Uterus (tissue), 4 donors: ENCODE measurements around the gene PRRT3. TPM values are rescaled to one million over a fixed set of nuclear protein-coding genes. Genes with fewer than 3 reads are reported as not detected.
A peak's percentile ranks its signal among the peaks of the same experiment; 100 is the strongest.

ENCODE experiments used
- DNase-seq, 2 donors: peaks; one replicate each; pipeline ENCODE4 v3.0.0-alpha.2; 2019 to 2020
- H3K27ac ChIP-seq, 2 donors: fragments of 200-600 bp; sonication (generic); 1 replicate in 1 of 2; 2 replicates in 1 of 2; pipeline ENCODE4 v1.5.1; 2016 to 2018
- H3K27me3 ChIP-seq, 2 donors: fragments of 200-600 bp; sonication (generic); one replicate each; pipeline ENCODE4 v1.5.1; 2018 to 2019; ENCODE audit warnings: control low read depth in 1 of 2
- H3K36me3 ChIP-seq, 2 donors: fragments of 200-600 bp; sonication (generic); one replicate each; pipeline ENCODE4 v1.5.1; 2019; ENCODE audit warnings: control low read depth in 1 of 2
- H3K4me1 ChIP-seq, 2 donors: fragments of 200-600 bp; sonication (generic); one replicate each; pipeline ENCODE4 v1.5.1; 2018 to 2019; ENCODE audit warnings: control low read depth in 1 of 2
- H3K4me3 ChIP-seq, 2 donors: fragments of 200-600 bp; sonication (generic); 1 replicate in 1 of 2; 2 replicates in 1 of 2; pipeline ENCODE4 v1.5.1; 2018 to 2019; ENCODE audit warnings: mild to moderate bottlenecking in 1 of 2
- H3K9me3 ChIP-seq, 2 donors: fragments of 200-600 bp; sonication (generic); one replicate each; pipeline ENCODE4 v1.5.1; 2019; ENCODE audit warnings: control low read depth in 1 of 2
- CTCF ChIP-seq, 4 experiments: fragments of 200-600 bp in 2 of 4; fragments of 450-650 bp in 2 of 4; sonication (generic) in 2 of 4; IDR thresholded peaks; one replicate each; pipeline ENCODE4 v1.5.1; 2016 to 2019; ENCODE audit warnings: antibody characterized with exemption in 4 of 4, mild to moderate bottlenecking in 2 of 4, moderate library complexity in 1 of 4
- POLR2A ChIP-seq, 2 donors: fragments of 450-650 bp; IDR thresholded peaks; one replicate each; pipeline ENCODE4 v1.6.1; 2016; ENCODE audit warnings: antibody characterized with exemption in 2 of 2, mild to moderate bottlenecking in 1 of 2, moderate library complexity in 1 of 2
- intact Hi-C: fragments of 100-400 bp; cut with DNase I; formaldehyde crosslinking; loops from one replicate; pipeline ENCODE4 v1.15.1; 2023; ENCODE audit warnings: low total_unique reads
- total RNA-seq, 4 donors: library from RNA; depleted of rRNA in 3 of 4; stranded (reverse); fragments of >200 nt in 3 of 4; gene quantifications; one replicate each; pipeline versions ENCODE4 v1.1.0 to v1.2.4, GENCODE V29; 2014 to 2023
- donor health status: DM: yes; HTN: yes; CAD: no.

PRRT3 gene
- total RNA-seq, 4 donors from 2014 or later: 0.51 to 8.2 (median 2.2) TPM

- peak overlapping the region; percentile 45 to 54 for H3K4me3 ChIP-seq
- TF ChIP-seq POLR2A (IDR thresholded peaks at IDR 0.05): peak in 1 of 2 donors; percentile 31
- peak; percentile 18 to 83 (median 66) for TF ChIP-seq CTCF (IDR thresholded peaks at IDR 0.05)
- H3K27ac ChIP-seq: peak overlapping the region; percentile 72 to 84
- H3K9me3 ChIP-seq: no peaks in the 10 kb centered on the region
- DNase-seq: peak; percentile 60 to 65
- H3K4me1 ChIP-seq: peaks cover 0 to 12% of the 10 kb centered on the region in 2 donors
- intact Hi-C loops: no loop called here
- H3K36me3 ChIP-seq: no peaks in the 10 kb centered on the region
- no peaks in the 10 kb centered on the region for H3K27me3 ChIP-seq
These were observed 4.9 kb downstream of the PRRT3 start for GRCh38 chr3:9947025-9947995.

GRCh38 chr3:9946112-9947024 lies 5.8 kb downstream of the PRRT3 start:
- Histone ChIP-seq H3K4me1 (peaks cover 0 to 7% of the 10 kb centered on the region in 2 donors), H3K27me3 (no peaks in the 10 kb centered on the region), H3K27ac (peak overlapping the region; percentile 72 to 84), H3K36me3 (no peaks in the 10 kb centered on the region), H3K9me3 (no peaks in the 10 kb centered on the region), H3K4me3 (peak overlapping the region; percentile 45 to 54)
- peak; percentile 26 to 60 for TF ChIP-seq POLR2A (IDR thresholded peaks at IDR 0.05)
- TF ChIP-seq CTCF (IDR thresholded peaks at IDR 0.05): peak; percentile 67 to 95 (median 92)
- intact Hi-C loops: no loop called here
- peak; percentile 87 to 89 for DNase-seq

- Histone ChIP-seq H3K4me3 (no peak overlapping the region), H3K4me1 (peaks cover 0 to 7% of the 10 kb centered on the region in 2 donors), H3K9me3 (no peaks in the 10 kb centered on the region), H3K27me3 (no peaks in the 10 kb centered on the region), H3K27ac (no peak overlapping the region), H3K36me3 (no peaks in the 10 kb centered on the region)
- no peak for TF ChIP-seq CTCF (IDR thresholded peaks at IDR 0.05)
- DNase-seq: no peak
- intact Hi-C loops: no loop called here
These were observed 6.8 kb downstream of the PRRT3 start for GRCh38 chr3:9945358-9945757.

GRCh38 chr3:9944271-9944670 lies 7.9 kb downstream of the PRRT3 start:
- no peaks in the 10 kb centered on the region for H3K27me3 ChIP-seq

More at GRCh38 chr3:9944271-9944670, 7.9 kb downstream of the PRRT3 start:
- intact Hi-C loops: no loop called here
- H3K27ac ChIP-seq: no peak overlapping the region
- TF ChIP-seq POLR2A (IDR thresholded peaks at IDR 0.05): no peak
- TF ChIP-seq CTCF (IDR thresholded peaks at IDR 0.05): no peak
- no peaks in the 10 kb centered on the region for H3K9me3 ChIP-seq
- no peak overlapping the region for H3K4me3 ChIP-seq
- peaks cover 0 to 7% of the 10 kb centered on the region in 2 donors for H3K4me1 ChIP-seq
- DNase-seq: no peak
- no peaks in the 10 kb centered on the region for H3K36me3 ChIP-seq
